Right cardiac atrium (tissue), 5 donors: ENCODE measurements around the gene NAA60. TPM values are rescaled to one million over a fixed set of nuclear protein-coding genes. Genes with fewer than 3 reads are reported as not detected.

Experiments used
- ATAC-seq, 2 donors: fragments of 200-7000 bp; cut with Tn5 transposase; one replicate each; pipeline versions ENCODE4 v1.8.0 to v1.9.1; 2020; ENCODE audit warnings: moderate library complexity in 2 of 2, mild to moderate bottlenecking in 1 of 2
- DNase-seq, 3 donors: peaks; one replicate each; pipeline ENCODE4 v3.0.0-alpha.2; 2020
- H3K27ac ChIP-seq: one replicate; pipeline ENCODE4 v1.5.1; 2013; ENCODE audit warnings: mild to moderate bottlenecking, low read length, control low read depth, moderate library complexity
- H3K27me3 ChIP-seq: one replicate; pipeline ENCODE4 v1.6.1; 2013; ENCODE audit not compliant: control insufficient read depth, insufficient read depth
- H3K4me1 ChIP-seq: one replicate; pipeline ENCODE4 v1.6.1; 2013; ENCODE audit warnings: low read length; ENCODE audit not compliant: control insufficient read depth, insufficient read depth
- H3K4me3 ChIP-seq: one replicate; pipeline ENCODE4 v1.5.1; 2013; ENCODE audit warnings: low read length, control low read depth
- H3K9me3 ChIP-seq: one replicate; pipeline ENCODE4 v1.6.1; 2013; ENCODE audit warnings: low read length; ENCODE audit not compliant: control insufficient read depth
- WGBS: extraction: QIAGEN DNeasy Blood & Tissue Kit; methylation state at CpG from one replicate; pipeline ENCODE4 v1.1.7; 2013; 5-methylcytosine and 5-hydroxymethylcytosine counted together
- intact Hi-C, 4 donors: fragments of 100-400 bp; cut with DNase I; formaldehyde crosslinking; loops; one replicate each; pipeline versions ENCODE4 v1.11.0 to v1.14.0; 2022 to 2023
- polyA plus RNA-seq: library from polyadenylated mRNA; stranded (reverse); fragments of 200-250 nt; gene quantifications from one replicate; pipeline ENCODE4 v1.2.3, GENCODE V29; 2013
- total RNA-seq, 4 donors: library from RNA; stranded (reverse); fragmentation: NEBNext Ultra II Directional; extraction: Animal tissue kit (Norgen Biotek cat#: 25700); gene quantifications; one replicate each; pipeline ENCODE4 v1.2.1, GENCODE V29; 2021
- donor health status: healthy with polysubstance abuse.
- donor health status: DM: no; HTN: yes; CAD: no.
- donor health status: DM: no; HTN: no; CAD: no.
- donor health status: DM: no; HTN: yes; CAD: no; lungs with severe emphysema.
- donor health status: DM: yes; HTN: yes; CAD: no.

Gene NAA60
- total and polyA plus RNA-seq, 5 donors: 40.7 to 51.5 (median 49.8) TPM

GRCh38 chr16:3484318-3485096, 41.0 kb downstream of the NAA60 start:
- Histone ChIP-seq H3K9me3 (no peaks in the 10 kb centered on the region), H3K4me3 (no peak overlapping the region), H3K4me1 (peaks cover 5% of the 10 kb centered on the region), H3K27me3 (no peaks in the 10 kb centered on the region), H3K27ac (no peak overlapping the region)
- DNase-seq (peak in 2 of 3 donors; percentile 4 to 40), ATAC-seq (no peak)
- WGBS: 90% methylated on average over 30 of the region's 30 CpGs
- intact Hi-C loops: no loop called here

DNA sequence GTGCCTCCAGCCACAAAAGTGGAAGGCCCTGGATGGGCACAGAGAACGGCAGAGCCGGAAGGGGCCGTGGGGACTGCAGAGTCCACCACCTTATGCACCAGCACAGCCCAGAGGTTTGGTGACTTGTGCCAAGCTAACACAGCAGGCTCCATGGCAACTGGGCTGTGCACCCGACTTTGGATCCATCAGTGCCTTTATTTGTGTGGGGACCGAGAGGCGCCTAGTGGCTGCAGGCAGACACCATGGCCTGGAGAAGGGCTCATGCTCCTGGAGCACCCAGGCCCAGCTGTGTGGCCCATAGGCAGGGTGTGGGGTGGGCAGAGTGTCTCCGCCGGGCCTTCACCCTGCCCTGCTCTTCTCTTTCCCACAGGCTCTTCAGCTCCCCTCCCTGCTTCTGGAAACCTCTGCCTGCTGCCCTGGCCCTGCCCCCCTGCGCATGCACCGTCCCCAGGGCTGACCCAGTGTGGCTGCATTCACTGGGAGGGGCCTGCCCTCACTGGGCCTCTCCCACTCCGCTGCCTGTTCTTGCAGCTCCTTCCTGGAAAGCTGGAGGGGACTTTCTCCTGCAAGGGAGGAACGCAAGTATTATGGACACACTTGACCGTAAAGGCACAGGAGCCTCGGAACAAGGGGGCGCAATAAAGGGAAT, 41.7 kb downstream of the NAA60 start:
- Histone ChIP-seq H3K27me3 (no peaks in the 10 kb centered on the region), H3K4me1 (peaks cover 5% of the 10 kb centered on the region), H3K4me3 (no peak overlapping the region), H3K27ac (no peak overlapping the region), H3K9me3 (no peaks in the 10 kb centered on the region)
- ATAC-seq: no peak
- DNase-seq: peak in 2 of 3 donors; percentile 1 to 5
- WGBS: 88% methylated on average over 15 of the region's 15 CpGs
- intact Hi-C loops: no loop called here

DNA sequence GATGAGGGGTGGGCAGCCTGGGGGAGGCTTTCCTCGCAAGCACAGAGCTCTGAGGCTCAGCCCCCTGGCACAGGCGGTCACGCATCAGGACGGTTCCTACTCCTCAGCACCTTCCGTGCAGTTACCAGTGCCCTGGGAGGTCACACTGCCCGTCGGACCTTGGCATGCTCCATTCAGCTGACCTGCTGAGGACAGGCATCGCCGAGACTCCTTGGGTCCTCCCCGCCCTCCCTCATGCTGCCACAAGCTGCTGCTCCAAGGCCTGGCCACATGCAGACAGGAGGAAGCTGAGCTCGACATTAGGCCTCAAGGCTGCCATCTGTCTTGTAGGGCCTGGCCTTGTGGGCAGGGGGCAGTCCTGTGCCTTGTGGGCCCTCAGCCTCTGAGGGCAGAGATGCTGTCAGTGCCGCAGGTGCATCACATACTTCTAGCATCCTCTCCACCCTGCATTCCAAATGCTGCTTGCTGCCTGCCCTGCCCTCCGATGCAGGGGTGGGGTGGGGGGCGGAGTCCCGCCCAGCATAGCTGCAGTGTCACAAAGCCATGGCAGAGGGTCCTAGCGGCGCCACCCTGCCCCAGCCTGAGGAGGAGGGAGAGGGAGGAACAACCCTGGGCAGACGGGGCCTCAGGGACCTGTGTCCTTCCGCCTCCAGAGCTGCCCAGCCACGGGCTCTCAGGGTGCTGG, 42.5 kb downstream of the NAA60 start:
- H3K9me3 ChIP-seq: no peaks in the 10 kb centered on the region
- ATAC-seq (no peak), DNase-seq (peak in 2 of 3 donors; percentile 6 to 33)
- intact Hi-C loops: no loop called here
- H3K27ac ChIP-seq: no peak overlapping the region
- WGBS: 88% methylated on average over 20 of the region's 20 CpGs
- H3K4me3 ChIP-seq: no peak overlapping the region
- H3K4me1 ChIP-seq: peaks cover 5% of the 10 kb centered on the region
- no peaks in the 10 kb centered on the region for H3K27me3 ChIP-seq

DNA sequence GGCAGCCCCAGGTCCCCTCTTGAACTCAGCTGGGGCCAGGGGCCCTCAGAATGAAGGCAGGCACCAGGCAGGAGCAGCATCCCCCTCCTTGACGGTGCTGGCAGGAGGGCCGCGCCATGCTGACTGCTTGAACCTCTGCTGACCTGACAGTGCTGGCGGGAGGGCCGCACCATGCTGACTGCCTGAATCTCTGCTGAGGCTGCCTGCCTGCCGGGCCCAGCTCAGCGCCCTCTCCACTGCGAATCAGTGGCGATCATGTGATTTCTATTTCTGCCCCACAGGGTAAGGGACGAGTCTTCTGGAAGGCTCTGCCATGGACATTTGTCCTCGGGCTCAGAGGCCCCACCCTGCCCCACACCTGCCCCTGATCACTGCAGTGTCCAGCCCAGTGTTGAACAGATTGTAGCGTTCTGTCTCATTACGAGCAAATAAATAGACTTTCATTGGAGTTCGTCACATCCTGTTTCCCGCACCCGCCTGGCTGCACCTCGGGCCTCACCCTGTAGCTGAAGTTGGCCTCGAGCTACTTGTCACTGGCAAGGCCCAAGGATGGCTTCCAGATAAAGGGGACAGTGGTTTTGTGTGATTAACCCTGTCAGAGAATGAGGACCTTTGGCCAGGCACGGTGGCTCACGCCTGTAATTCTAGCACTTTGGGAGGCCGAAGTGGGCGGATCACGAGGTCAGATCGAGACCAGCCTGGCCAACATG, 43.2 kb downstream of the NAA60 start:
- 82% methylated on average over 24 of the region's 24 CpGs for WGBS
- Histone ChIP-seq H3K4me1 (peaks cover 4% of the 10 kb centered on the region), H3K27ac (no peak overlapping the region), H3K4me3 (no peak overlapping the region), H3K27me3 (no peaks in the 10 kb centered on the region), H3K9me3 (no peaks in the 10 kb centered on the region)
- intact Hi-C loops: no loop called here
- ATAC-seq: peak; percentile 2
- DNase-seq: peak in 2 of 3 donors; percentile 2 to 58

GRCh38 chr16:3487521-3488410, 44.3 kb downstream of the NAA60 start:
- Histone ChIP-seq H3K9me3 (no peaks in the 10 kb centered on the region), H3K27me3 (no peaks in the 10 kb centered on the region), H3K4me3 (no peak overlapping the region), H3K4me1 (no peaks in the 10 kb centered on the region), H3K27ac (no peak overlapping the region)
- ATAC-seq (peak in 1 of 2 donors; percentile 10), DNase-seq (peak in 2 of 3 donors; percentile 4 to 42)
- intact Hi-C loops: no loop called here
- WGBS: 85% methylated on average over 24 of the region's 24 CpGs

DNA sequence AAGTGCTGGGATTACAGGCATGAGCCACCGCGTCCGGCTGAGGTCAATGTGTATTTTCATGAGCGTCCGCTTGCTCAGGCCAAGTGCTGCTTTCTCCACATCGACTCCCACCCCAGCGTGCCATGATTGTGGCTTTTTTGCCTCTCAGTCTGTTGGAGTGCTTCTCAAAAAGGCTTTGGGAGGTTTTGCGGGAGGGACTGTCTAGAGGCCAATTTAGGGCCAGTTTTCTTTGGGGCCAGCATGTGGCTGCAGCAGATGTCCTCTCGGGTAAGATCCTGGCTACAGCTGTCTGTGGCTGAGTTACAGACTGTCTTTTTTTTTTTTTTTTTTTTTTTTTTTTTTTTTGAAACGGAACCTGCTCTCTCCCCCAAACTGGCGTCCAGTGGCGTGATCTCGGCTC, 45.3 kb downstream of the NAA60 start:
- ATAC-seq: no peak
- WGBS: 72% methylated on average over 10 of the region's 13 CpGs
- Histone ChIP-seq H3K4me3 (no peak overlapping the region), H3K9me3 (no peaks in the 10 kb centered on the region), H3K4me1 (no peaks in the 10 kb centered on the region), H3K27ac (no peak overlapping the region), H3K27me3 (no peaks in the 10 kb centered on the region)
- peak in 1 of 3 donors; percentile 33 for DNase-seq
- intact Hi-C loops: no loop called here

DNA sequence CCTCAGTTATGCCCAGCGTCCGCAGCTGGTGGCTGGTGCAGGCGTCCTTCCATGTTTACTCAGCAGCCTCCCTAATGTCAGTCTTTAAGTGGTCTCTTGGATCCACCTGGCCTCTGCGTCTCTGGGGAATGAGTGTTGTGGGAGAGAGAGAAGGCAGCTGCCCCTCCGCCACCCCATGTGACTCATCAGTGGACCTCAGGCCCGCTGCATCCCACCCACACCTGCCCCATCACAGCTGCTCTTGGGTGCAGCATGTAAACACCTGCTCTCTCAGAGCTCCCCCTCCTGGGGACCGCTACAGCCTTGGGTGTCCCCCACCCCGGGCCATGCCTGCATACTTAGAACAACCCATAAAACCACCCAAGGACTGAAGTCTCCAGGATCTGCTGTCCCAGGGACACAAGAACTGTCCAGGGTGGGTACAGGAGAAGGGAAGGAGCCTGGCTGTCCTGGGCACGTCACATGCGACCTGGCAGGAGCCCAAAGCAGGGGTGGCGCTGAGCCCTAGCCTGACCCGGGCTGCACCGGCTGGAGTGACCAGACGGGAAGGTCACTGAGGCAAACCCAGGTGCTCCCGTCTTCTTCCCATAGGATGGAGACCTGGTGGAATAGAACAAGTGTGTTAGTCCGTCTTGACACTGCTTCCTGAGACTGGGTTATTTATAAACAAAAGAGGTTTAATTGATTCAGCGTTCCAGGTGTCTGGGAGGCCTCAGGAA, 47.6 kb downstream of the NAA60 start:
- H3K4me1 ChIP-seq: no peaks in the 10 kb centered on the region
- whole genome bisulfite sequencing: 53% methylated on average over 17 of the region's 17 CpGs
- no peak overlapping the region for H3K4me3 ChIP-seq
- no peaks in the 10 kb centered on the region for H3K27me3 ChIP-seq
- intact Hi-C loops: loop anchor here in 1 of 4 donors (10.0 kb wide), 1 partner anchor 86 kb away; the partner anchor contains the start of genes ZNF174 and ZSCAN32
- H3K27ac ChIP-seq: no peak overlapping the region
- no peaks in the 10 kb centered on the region for H3K9me3 ChIP-seq
- DNase-seq (peak in 2 of 3 donors; percentile 21 to 49), ATAC-seq (no peak)

DNA sequence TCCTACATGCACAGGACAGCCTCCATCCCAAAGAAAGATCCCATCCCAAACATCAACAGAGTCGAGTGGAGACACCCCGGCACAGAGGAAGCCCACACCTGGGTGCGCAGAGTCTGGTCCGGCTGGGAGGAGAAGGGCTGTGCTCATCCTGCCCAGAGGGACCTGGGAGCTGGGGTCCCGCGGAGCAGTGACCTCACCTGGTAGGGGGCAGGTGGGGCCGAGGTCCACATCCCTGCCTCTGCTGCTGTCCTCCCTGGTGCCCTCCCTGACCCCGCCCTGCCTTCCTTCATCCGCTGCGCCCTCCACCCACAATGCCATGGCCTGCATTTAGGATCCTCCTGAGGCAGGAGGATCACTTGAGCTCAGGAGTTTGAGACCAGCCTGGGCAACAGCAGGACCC, 48.9 kb downstream of the NAA60 start:
- DNase-seq (peak in 1 of 3 donors; percentile 26), ATAC-seq (no peak)
- Histone ChIP-seq H3K4me1 (no peaks in the 10 kb centered on the region), H3K9me3 (no peaks in the 10 kb centered on the region), H3K4me3 (no peak overlapping the region), H3K27ac (no peak overlapping the region), H3K27me3 (no peaks in the 10 kb centered on the region)
- intact Hi-C loops: loop anchor here in 1 of 4 donors (10.0 kb wide), 1 partner anchor 88 kb away; the partner anchor contains the start of genes ZNF174 and ZSCAN32
- 85% methylated on average over 10 of the region's 10 CpGs for WGBS

DNA sequence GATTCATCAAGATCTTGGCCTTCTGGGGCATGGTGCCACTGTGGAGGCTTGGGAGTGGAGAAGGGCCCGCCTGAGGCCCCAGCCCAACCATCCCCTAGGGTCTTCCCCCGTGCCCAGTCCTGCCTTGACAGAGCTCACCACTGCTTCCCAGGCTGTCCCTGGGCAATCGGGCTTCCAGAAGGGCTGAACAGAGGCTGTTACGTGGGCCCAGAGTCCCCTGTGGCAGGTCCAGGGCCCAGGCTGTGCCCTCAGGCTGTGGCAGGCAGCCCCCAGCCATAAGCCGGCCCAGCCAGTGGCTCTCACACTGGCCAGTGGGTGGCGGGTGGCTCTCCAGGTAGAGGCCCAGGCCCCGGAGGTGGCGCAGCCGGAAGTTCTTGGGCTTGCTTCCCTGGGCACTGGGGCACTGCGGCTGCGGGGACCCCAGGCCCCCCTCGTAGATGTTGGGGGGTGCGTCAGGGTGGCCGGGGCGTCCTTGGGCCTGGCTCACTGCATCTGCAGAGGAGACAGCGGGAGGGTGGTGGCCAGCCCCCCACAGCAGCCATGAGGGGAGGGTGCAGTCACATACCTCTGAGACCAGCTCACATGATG, 51.0 kb downstream of the NAA60 start:
- intact Hi-C loops: loop anchor here in 1 of 4 donors (10.0 kb wide), 1 partner anchor 90 kb away; the partner anchor contains the start of genes ZNF174 and ZSCAN32
- Histone ChIP-seq H3K4me3 (no peak overlapping the region), H3K27me3 (no peaks in the 10 kb centered on the region), H3K27ac (no peak overlapping the region), H3K4me1 (no peaks in the 10 kb centered on the region), H3K9me3 (no peaks in the 10 kb centered on the region)
- peak in 1 of 3 donors; percentile 36 for DNase-seq
- 94% methylated on average over 16 of the region's 16 CpGs for WGBS
- ATAC-seq: no peak
